ENCODE measurements around the gene CHN2. TPM values are rescaled to one million over a fixed set of nuclear protein-coding genes. Genes with fewer than 3 reads are reported as not detected.

Gene CHN2
- total RNA-seq, 1 donor: 9.9 TPM

DNA sequence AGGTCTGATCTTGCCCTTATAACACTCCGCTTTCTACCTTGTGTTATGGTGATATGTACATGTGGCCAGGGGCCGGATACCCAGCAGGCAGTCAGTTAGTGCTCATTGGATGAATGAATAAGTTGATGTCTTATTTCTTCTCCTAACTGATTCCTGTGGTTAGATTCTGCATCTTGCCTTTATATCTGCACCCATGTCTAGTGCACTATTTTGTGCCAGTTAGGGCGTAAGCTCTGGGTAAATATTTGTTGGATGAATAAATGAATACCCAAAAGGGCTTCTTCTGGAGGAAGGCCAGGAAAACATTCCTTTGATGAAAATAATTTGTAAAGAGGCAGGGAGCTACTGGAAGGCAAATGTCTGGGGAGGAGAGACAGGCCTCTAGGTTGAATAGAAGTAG lies 148.2 kb downstream of the CHN2 start:
- no peaks in the 10 kb centered on the region for H3K9me3 ChIP-seq (ENCODE audit: low read depth, low read length)
- H3K4me1 ChIP-seq (ENCODE audit: insufficient read depth, low read length): peaks cover 24% of the 10 kb centered on the region
- H3K4me3 ChIP-seq (ENCODE audit: low read length): no peak overlapping the region
- H3K27me3 ChIP-seq (ENCODE audit: insufficient read depth, low read length): no peaks in the 10 kb centered on the region

DNA sequence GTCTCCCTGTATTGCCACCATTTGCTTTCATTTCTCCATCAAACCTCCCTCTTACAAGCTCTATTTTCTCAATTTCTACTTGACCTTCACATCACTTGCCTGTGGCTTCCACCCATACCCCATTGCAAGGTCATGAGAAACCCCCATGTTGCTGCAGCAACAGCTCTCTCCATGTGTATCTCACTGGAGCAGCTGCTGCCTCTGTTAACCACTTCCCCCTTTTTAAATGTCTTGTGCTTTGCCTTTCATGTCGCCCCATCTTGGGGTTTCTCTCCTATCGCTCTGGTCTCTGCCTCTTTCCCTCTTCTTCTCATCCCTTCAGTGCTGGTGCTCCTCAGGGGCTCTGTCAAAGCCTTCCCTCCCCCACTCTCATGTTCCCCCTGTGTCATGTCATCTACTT lies 148.8 kb downstream of the CHN2 start:
- Histone ChIP-seq H3K4me3 (ENCODE audit: low read length) (no peak overlapping the region), H3K4me1 (ENCODE audit: insufficient read depth, low read length) (peaks cover 18% of the 10 kb centered on the region), H3K9me3 (ENCODE audit: low read depth, low read length) (no peaks in the 10 kb centered on the region)

DNA sequence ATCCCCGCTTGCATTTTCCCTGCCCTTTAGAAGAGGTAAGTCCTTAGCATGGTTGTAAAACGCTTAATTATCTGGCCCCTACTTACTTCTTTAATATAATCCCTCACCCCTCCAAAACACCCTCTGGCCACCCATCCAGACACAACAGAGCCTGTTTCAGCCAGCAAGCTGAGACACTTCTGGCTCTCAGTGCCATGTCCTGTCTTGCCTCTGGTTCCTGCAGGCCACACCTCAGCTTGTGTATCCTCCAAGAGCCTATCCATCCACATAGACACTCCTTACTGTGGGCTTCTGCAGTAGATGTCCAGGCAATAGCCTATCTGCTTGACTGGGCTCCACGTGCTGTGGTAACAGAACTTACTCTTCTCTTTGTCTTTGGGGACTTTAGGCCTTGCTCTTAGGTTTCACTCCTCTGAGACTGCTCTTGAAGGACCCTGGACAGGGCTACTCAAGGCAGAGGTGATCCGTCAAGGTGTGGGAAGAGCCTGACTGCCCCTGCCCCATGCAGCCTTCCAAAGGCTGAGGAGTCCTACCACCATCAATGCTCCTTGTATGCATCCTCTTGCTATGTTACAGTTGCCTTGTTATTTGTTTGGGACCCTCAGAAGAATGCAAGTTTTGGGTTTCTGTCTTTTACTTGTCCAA lies 149.9 kb downstream of the CHN2 start:
- peaks cover 15% of the 10 kb centered on the region for H3K4me1 ChIP-seq (ENCODE audit: insufficient read depth, low read length)
- no peaks in the 10 kb centered on the region for H3K27me3 ChIP-seq (ENCODE audit: insufficient read depth, low read length)
- H3K4me3 ChIP-seq (ENCODE audit: low read length): no peak overlapping the region
- H3K9me3 ChIP-seq (ENCODE audit: low read depth, low read length): no peaks in the 10 kb centered on the region

More for the DNA sequence above, 148.8 kb downstream of the CHN2 start:
- no peaks in the 10 kb centered on the region for H3K27me3 ChIP-seq (ENCODE audit: insufficient read depth, low read length)

DNA sequence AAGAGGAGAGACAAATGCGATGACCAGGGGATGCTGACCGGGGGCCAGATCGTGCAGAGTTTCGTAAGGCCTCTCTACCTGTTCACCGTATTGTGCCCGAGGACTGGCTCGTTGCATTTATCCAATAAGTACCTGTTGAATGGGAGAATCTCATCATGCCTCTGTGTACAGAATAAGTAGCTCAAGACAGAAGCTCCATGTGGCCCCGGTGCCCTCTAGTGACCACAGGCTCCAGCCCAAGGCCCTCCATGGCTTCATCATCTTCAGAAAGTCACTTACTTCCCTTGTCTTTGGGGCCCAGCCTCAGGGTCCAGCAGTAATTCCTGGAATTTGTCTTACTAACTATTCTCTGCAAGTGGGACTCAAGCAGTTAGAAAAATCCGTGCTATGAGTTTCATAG lies 151.0 kb downstream of the CHN2 start:
- Histone ChIP-seq H3K9me3 (ENCODE audit: low read depth, low read length) (no peaks in the 10 kb centered on the region), H3K4me3 (ENCODE audit: low read length) (no peak overlapping the region), H3K27me3 (ENCODE audit: insufficient read depth, low read length) (no peaks in the 10 kb centered on the region), H3K4me1 (ENCODE audit: insufficient read depth, low read length) (peaks cover 15% of the 10 kb centered on the region)

DNA sequence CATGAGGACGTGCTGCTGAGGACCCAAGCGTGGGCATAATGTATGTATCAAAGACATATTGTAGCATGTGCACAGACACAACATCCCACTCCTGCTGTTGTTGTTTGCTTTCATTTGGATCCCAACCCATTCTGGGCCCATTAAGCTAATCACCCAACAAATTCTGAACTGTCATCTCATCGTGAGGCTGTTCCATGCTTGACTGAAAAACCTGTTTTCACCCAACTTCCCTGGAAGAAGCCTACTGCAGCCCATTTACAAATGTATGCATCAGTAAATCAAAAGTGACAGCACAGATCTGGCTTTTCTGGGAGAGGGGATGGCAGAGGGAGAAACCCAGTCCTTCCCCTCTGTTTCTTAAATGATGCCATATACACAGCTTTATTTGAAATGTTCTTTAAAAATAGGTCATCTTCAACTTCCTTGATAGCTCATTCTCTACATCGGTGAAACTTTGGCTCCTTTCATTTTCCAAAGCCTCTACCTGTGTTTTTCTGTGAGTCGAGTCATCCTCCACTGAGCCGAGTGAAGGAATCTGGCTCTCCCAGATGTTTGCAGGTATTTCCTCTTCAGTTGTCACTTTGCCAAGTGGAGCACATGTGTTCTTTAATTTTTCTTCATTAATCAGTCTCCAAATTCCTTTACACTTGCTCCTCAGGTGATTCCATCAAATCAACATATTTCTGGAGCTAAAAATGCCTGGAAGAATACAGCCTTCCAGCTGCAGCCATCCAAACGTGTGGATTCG lies 151.8 kb downstream of the CHN2 start:
- Histone ChIP-seq H3K4me1 (ENCODE audit: insufficient read depth, low read length) (peaks cover 15% of the 10 kb centered on the region), H3K27me3 (ENCODE audit: insufficient read depth, low read length) (no peaks in the 10 kb centered on the region), H3K4me3 (ENCODE audit: low read length) (no peak overlapping the region), H3K9me3 (ENCODE audit: low read depth, low read length) (no peaks in the 10 kb centered on the region)

DNA sequence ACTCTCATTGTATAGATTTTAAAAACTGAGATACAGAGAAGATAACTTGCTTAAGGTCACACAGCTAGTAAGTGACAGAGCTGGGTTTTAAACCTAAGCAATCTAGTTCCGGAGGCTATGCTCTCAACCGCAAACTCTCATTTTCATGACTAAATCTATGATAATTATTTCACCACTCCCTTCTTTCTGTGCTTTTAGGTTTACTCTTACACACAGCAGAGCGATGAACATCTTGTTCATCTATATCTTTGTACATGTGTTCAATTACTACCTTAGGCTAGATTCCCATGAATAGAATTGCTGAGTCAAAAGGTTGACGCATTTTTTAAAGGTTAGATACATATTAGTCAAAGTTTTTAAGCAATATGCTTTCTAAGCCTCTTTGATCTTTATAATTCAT lies 154.8 kb downstream of the CHN2 start:
- no peaks in the 10 kb centered on the region for H3K27me3 ChIP-seq (ENCODE audit: insufficient read depth, low read length)
- no peaks in the 10 kb centered on the region for H3K9me3 ChIP-seq (ENCODE audit: low read depth, low read length)
- H3K4me1 ChIP-seq (ENCODE audit: insufficient read depth, low read length): no peaks in the 10 kb centered on the region
- H3K4me3 ChIP-seq (ENCODE audit: low read length): no peak overlapping the region

DNA sequence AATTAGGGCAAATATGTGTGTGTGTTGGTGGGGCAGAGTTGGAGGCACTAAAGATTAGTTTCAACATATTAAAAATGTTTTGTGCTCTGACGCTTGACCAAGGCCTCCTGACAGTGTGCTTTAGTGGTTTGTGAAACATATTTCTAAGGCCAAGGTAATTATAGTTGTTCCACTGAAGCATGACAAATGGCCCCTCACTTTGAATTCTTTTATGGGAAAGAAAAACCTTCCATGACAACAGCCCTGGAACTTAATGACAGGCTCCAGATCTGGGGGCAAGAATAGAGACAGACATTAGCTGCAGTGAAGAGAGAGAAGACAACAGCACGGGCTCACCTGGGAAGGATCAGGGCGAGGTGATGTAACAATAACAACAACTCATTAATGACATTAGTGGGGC lies 155.8 kb downstream of the CHN2 start:
- Histone ChIP-seq H3K4me3 (ENCODE audit: low read length) (no peak overlapping the region), H3K27me3 (ENCODE audit: insufficient read depth, low read length) (no peaks in the 10 kb centered on the region), H3K9me3 (ENCODE audit: low read depth, low read length) (no peaks in the 10 kb centered on the region), H3K4me1 (ENCODE audit: insufficient read depth, low read length) (no peaks in the 10 kb centered on the region)

DNA sequence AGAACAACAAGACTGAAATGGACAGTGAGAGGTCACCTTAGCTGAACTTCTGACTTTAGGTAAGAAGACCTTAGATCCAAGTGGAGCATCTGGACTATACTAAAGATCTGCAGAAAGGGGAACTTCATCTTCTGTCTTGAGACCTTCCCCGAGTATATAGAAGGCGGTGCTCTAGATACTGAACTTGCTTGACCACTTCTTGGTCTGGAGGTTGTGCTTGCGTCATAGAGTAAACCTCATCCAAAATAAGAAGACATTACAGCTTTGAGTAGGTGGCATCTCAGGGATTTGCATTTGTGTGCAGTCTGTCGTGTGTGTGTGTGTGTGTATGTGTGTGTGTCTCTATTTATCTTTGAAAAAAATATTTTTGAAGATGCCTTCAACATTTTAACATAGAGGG lies 157.5 kb downstream of the CHN2 start:
- no peaks in the 10 kb centered on the region for H3K27me3 ChIP-seq (ENCODE audit: insufficient read depth, low read length)
- no peaks in the 10 kb centered on the region for H3K9me3 ChIP-seq (ENCODE audit: low read depth, low read length)
- H3K4me1 ChIP-seq (ENCODE audit: insufficient read depth, low read length): no peaks in the 10 kb centered on the region
- no peak overlapping the region for H3K4me3 ChIP-seq (ENCODE audit: low read length)

DNA sequence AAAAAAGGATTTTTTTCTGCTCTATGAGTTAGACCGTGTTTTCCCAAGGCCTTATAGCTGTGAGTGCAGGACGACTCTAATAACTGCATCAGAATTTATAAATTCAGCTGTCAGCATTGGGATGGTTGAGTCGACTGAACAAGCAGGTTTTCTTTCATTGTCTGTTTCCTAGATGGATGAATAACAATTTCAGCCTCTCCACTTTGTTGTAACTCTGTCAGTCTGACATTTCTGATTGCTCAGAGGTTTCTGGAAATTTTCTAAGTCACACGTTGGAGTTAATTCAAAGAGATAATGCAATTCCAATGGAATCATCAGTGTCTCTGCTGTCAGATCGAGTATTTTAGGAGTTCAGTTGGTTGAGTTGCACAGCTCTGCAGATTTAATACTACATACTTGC lies 159.2 kb downstream of the CHN2 start:
- Histone ChIP-seq H3K4me3 (ENCODE audit: low read length) (no peak overlapping the region), H3K27me3 (ENCODE audit: insufficient read depth, low read length) (no peaks in the 10 kb centered on the region), H3K4me1 (ENCODE audit: insufficient read depth, low read length) (no peaks in the 10 kb centered on the region), H3K9me3 (ENCODE audit: low read depth, low read length) (no peaks in the 10 kb centered on the region)

DNA sequence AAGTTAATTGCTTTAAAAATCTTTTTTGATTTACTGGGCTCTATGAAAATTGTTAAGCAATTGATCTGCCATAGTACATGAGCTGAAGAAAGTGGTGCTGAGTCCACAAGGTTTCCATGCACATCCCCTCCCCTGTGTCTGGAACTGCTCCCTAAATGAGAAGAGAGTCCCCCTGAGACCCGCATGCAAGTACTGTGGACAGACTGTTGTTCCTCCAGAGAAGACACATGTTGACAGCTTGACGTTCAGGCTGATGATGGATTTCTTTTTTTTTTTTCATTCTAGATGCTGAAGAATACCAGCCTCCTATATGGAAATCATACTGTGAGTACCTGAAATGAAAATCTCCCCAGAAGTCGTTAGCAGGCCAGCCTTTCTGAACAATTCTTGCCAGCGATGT lies 159.8 kb downstream of the CHN2 start:
- H3K4me1 ChIP-seq (ENCODE audit: insufficient read depth, low read length): no peaks in the 10 kb centered on the region
- no peaks in the 10 kb centered on the region for H3K27me3 ChIP-seq (ENCODE audit: insufficient read depth, low read length)
- no peaks in the 10 kb centered on the region for H3K9me3 ChIP-seq (ENCODE audit: low read depth, low read length)
- no peak overlapping the region for H3K4me3 ChIP-seq (ENCODE audit: low read length)

DNA sequence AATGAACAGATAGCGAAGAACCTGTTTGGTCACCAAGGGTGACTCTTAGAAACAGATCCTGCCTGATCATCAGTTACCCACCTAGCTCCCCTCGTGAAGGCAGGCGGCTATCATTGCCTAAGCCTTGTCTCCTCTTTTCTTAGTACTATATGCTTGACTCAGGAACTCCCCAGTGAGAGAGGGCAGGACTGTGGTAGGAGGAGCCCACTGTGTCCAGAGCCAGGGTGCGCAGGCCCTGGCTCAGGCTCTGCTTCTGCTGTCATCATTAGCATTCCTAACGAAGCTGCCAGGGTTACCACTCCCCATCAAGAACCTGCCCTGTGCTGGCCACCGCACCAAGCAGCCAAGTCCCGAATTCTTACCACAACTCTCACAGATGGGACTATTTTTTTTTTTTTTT lies 160.8 kb downstream of the CHN2 start:
- Histone ChIP-seq H3K9me3 (ENCODE audit: low read depth, low read length) (no peaks in the 10 kb centered on the region), H3K4me1 (ENCODE audit: insufficient read depth, low read length) (no peaks in the 10 kb centered on the region), H3K4me3 (ENCODE audit: low read length) (no peak overlapping the region), H3K27me3 (ENCODE audit: insufficient read depth, low read length) (no peaks in the 10 kb centered on the region)

DNA sequence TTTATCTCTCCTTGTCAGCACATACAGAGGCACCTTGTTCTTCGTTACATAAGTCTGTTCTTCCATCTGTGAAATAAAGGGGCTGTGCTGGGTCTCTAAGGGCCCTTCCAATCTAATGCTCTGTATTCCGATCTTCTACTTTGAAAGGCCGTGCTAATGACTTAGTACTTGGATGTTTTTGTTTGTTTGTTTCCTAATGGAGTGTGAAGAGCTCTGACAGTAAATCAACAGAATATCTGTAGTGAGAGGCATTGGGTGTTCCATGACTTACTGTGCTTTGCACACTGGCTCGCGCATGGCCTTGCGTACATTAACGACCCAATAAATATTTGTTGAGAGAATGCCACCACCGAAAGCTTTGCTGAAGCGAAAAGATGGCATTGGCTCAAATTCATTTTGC lies 162.1 kb downstream of the CHN2 start:
- Histone ChIP-seq H3K4me3 (ENCODE audit: low read length) (no peak overlapping the region), H3K4me1 (ENCODE audit: insufficient read depth, low read length) (no peaks in the 10 kb centered on the region), H3K27me3 (ENCODE audit: insufficient read depth, low read length) (no peaks in the 10 kb centered on the region)

DNA sequence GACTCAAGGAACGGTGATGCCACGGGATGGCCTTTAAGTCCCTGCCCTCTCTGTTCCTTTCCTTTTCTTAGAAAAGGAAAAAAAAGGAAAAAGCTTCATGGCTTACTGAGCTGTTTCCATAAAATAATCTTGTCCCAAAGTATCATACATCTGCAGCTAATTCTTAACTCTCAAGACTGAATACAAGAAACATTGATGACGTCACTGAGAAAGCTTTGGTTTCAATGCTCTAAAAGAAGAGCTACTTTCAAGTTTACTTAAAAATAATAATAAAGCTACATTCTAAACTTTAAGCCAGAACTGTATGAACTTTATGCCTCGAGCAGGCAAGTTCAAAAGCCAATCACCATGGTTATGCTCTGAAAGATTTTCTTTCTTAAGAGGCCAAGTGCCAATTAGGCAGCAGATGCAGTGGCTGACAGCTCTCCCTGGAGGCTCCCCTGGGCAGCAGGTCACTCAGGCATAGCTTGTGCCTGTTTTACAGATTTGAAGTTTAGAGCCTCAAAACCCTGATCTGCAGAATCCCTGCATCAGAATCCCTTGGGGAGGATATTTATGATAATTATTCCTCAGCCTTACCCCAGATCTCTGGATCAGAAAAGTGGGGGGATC lies 165.0 kb downstream of the CHN2 start:
- Histone ChIP-seq H3K9me3 (ENCODE audit: low read depth, low read length) (no peaks in the 10 kb centered on the region), H3K27me3 (ENCODE audit: insufficient read depth, low read length) (no peaks in the 10 kb centered on the region), H3K4me1 (ENCODE audit: insufficient read depth, low read length) (no peaks in the 10 kb centered on the region), H3K4me3 (ENCODE audit: low read length) (no peak overlapping the region)

More for the DNA sequence above, 162.1 kb downstream of the CHN2 start:
- H3K9me3 ChIP-seq (ENCODE audit: low read depth, low read length): no peaks in the 10 kb centered on the region

DNA sequence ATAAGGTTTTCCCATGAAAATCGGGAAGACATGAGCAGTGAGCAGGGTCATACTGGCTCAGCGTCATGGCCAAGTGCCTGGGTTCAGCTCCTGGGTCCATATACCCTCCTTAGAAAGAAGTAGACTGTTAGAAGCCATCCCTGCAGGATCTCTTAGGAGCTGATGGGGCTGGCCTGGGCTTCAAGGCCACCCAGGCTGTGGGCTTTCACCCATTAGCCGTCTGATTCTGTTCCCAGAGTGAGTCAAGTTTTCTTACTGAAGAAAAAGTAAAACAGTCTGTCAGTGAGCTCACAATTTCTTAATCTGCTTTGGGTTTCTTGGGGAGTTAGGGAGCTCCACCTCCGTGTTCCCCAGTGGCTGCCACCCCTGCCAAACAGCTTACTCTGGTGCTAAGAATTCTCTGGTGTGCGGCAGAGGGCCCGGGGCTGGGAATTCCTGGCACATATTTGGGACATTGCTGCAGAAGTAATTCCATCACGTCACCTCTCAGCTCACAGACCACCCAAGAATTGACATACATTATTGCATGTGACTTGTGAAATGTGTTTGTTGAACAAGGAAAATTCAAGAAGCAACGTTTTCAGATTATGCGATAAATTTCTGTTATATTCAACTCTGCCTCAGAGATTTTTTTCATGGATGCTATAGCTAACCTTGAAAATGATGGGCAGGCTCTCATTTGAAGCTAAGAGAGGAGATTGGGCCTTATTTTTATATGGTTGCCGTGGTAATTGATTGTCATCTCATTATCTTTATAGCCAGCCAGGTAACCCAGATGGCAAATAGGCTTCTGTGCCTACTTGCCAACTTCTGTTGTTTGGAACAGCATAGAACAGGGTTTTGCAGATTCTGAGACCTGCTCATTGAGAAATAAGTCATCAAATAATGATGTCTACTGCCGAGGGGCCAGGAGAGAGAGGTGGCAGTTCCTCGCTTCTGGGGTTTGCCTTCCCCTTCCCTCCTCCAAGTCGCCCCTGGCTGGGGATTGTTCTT lies 166.4 kb downstream of the CHN2 start:
- H3K27me3 ChIP-seq (ENCODE audit: insufficient read depth, low read length): no peaks in the 10 kb centered on the region
- no peaks in the 10 kb centered on the region for H3K9me3 ChIP-seq (ENCODE audit: low read depth, low read length)
- H3K4me3 ChIP-seq (ENCODE audit: low read length): no peak overlapping the region
- H3K4me1 ChIP-seq (ENCODE audit: insufficient read depth, low read length): no peaks in the 10 kb centered on the region

DNA sequence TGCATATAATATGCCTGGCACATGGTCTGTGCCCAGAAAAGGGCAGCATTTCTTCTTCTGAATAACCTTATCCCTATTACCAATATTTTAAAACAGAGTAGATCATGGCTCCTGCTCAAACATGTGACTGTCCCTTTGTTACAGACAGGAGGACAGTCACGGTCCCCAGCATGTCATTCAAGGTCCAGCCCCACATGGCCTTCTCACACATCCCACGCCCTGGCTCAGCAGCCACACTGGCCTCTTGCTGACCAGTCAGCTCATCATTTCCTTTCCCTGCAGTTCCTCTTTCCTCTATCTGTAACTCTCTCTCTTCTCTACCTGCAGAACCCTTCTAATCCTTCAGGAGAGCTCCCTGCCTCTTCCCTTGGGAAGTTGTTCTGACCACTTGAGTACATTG lies 167.8 kb downstream of the CHN2 start:
- Histone ChIP-seq H3K27me3 (ENCODE audit: insufficient read depth, low read length) (no peaks in the 10 kb centered on the region), H3K9me3 (ENCODE audit: low read depth, low read length) (no peaks in the 10 kb centered on the region), H3K4me1 (ENCODE audit: insufficient read depth, low read length) (no peaks in the 10 kb centered on the region), H3K4me3 (ENCODE audit: low read length) (no peak overlapping the region)
